A549 (cell line): Measurements from ENCODE around the gene FGFR2. TPM values are rescaled to one million over a fixed set of nuclear protein-coding genes. Genes with fewer than 3 reads are reported as not detected.

ENCODE experiments used
- ATAC-seq, 2 experiments: fragments of 200-7000 bp in 1 of 2; fragments of >200 bp in 1 of 2; cut with Nextera tagmentation in 1 of 2; cut with Tn5 transposase in 1 of 2; 3 replicates each; pipeline versions ENCODE4 v1.8.0 to v1.9.1; 2018 to 2020; ENCODE audit warnings: mild to moderate bottlenecking in 1 of 2, moderate library complexity in 1 of 2
- CTCF ChIA-PET: fragments of 300-600 bp; sonication (Branson Sonifier 250); formaldehyde crosslinking; extraction: SDS; loops from one replicate; lab custom pipeline; 2021; ENCODE audit warnings: antibody characterized with exemption, inconsistent platforms; lab: Yijun Ruan, JAX
- POLR2A ChIA-PET: fragments of 350-600 bp; formaldehyde crosslinking; extraction: SDS; loops from one replicate; lab custom pipeline; 2021; ENCODE audit warnings: antibody characterized with exemption, inconsistent platforms; lab: Yijun Ruan, JAX
- DNase-seq, 2 experiments: peaks; one replicate each; pipeline versions ENCODE4 v3.0.0 to v3.0.0-alpha.2; 2011 to 2016; ENCODE audit warnings: low read depth in 1 of 2, low spot score in 1 of 2
- FAIRE-seq: peaks from 2 replicates; lab custom pipeline; 2011; peaks lifted over from hg19 to GRCh38; lab: Jason Lieb, UNC
- H3K27ac ChIP-seq, 2 experiments: fragments of >200 bp; sonication (Bioruptor Twin); formaldehyde crosslinking; 3 replicates each; pipeline ENCODE4 v1.5.1; 2016 to 2017
- H3K4me1 ChIP-seq: fragments of >200 bp; sonication (Bioruptor Twin); formaldehyde crosslinking; 3 replicates; pipeline ENCODE4 v1.6.1; 2016
- H3K4me2 ChIP-seq: fragments of >200 bp; sonication (Bioruptor Twin); formaldehyde crosslinking; 3 replicates; pipeline ENCODE4 v1.6.1; 2016
- H3K4me3 ChIP-seq: fragments of >200 bp; sonication (Bioruptor Twin); formaldehyde crosslinking; 3 replicates; pipeline ENCODE4 v1.5.1; 2016
- H3K9me3 ChIP-seq: fragments of >200 bp; sonication (Bioruptor Twin); formaldehyde crosslinking; 3 replicates; pipeline ENCODE4 v1.6.1; 2016
- ATOH8 ChIP-seq: fragments of 250-450 bp; sonication (Bioruptor Pico); IDR thresholded peaks from 2 replicates; pipeline ENCODE4 v1.5.0; 2020; ENCODE audit warnings: low read depth, mild to moderate bottlenecking, moderate library complexity
- CBX8 ChIP-seq: fragments of 200-600 bp; sonication (generic); IDR thresholded peaks from 2 replicates; pipeline ENCODE4 v1.6.1; 2016
- CEBPB ChIP-seq, 2 experiments: fragments of >200 bp in 1 of 2; sonication (Bioruptor Twin) in 1 of 2; formaldehyde crosslinking in 1 of 2; IDR thresholded peaks; 2 replicates each; pipeline ENCODE4 v1.6.1; 2012 to 2016
- CTCF ChIP-seq: fragments of >200 bp; sonication (Bioruptor Twin); formaldehyde crosslinking; IDR thresholded peaks from 3 replicates; pipeline ENCODE4 v1.5.1; 2016
- ELK1 ChIP-seq: fragments of 150-350 bp; IDR thresholded peaks from 2 replicates; pipeline ENCODE4 v1.6.1; 2014; ENCODE audit warnings: low read depth, mild to moderate bottlenecking, low read length
- ESRRA ChIP-seq: fragments of 150-350 bp; IDR thresholded peaks from 2 replicates; pipeline ENCODE4 v1.6.1; 2014; ENCODE audit warnings: mild to moderate bottlenecking, low read length, borderline replicate concordance
- JUNB ChIP-seq: fragments of >200 bp; sonication (Bioruptor Twin); formaldehyde crosslinking; IDR thresholded peaks from 2 replicates; pipeline ENCODE4 v1.6.1; 2016
- MAFK ChIP-seq: fragments of 450-650 bp; IDR thresholded peaks from 2 replicates; pipeline ENCODE4 v1.6.1; 2014; ENCODE audit not compliant: partially characterized antibody
- MAZ ChIP-seq: fragments of 150-350 bp; IDR thresholded peaks from 2 replicates; pipeline ENCODE4 v1.6.1; 2014; ENCODE audit warnings: antibody characterized with exemption, low read depth, low read length, borderline replicate concordance
- NR3C1 ChIP-seq: fragments of >200 bp; sonication (Bioruptor Twin); formaldehyde crosslinking; IDR thresholded peaks from 3 replicates; pipeline ENCODE4 v1.6.1; 2017
- PBX3 ChIP-seq: IDR thresholded peaks from 2 replicates; pipeline ENCODE4 v1.6.1; 2012
- PHF8 ChIP-seq: fragments of 200-600 bp; sonication (generic); IDR thresholded peaks from 2 replicates; pipeline ENCODE4 v1.6.1; 2016; ENCODE audit warnings: low read depth, mild to moderate bottlenecking, antibody characterized with exemption, moderate library complexity, borderline replicate concordance
- RAD21 ChIP-seq, 2 experiments: fragments of >200 bp in 1 of 2; sonication (Bioruptor Twin) in 1 of 2; formaldehyde crosslinking in 1 of 2; IDR thresholded peaks in 1 of 2; conservative IDR thresholded peaks in 1 of 2; 2 replicates in 1 of 2; 3 replicates in 1 of 2; pipeline ENCODE4 v1.6.1; 2012 to 2018; ENCODE audit warnings: inconsistent platforms in 1 of 2
- REST ChIP-seq: fragments of 200-600 bp; sonication (generic); IDR thresholded peaks from 2 replicates; pipeline ENCODE4 v1.6.1; 2016; ENCODE audit warnings: antibody characterized with exemption, mild to moderate bottlenecking, moderate library complexity
- RFX5 ChIP-seq: fragments of 450-650 bp; IDR thresholded peaks from 2 replicates; pipeline ENCODE4 v1.7.1; 2014; ENCODE audit warnings: antibody characterized with exemption, mild to moderate bottlenecking, moderate library complexity
- RNF2 ChIP-seq: fragments of 200-600 bp; sonication (generic); IDR thresholded peaks from 2 replicates; pipeline ENCODE4 v1.6.1; 2016; ENCODE audit warnings: low read depth, mild to moderate bottlenecking, antibody characterized with exemption, moderate library complexity, borderline replicate concordance
- SMC3 ChIP-seq: fragments of >200 bp; sonication (Bioruptor Twin); formaldehyde crosslinking; IDR thresholded peaks from 3 replicates; pipeline ENCODE4 v1.6.1; 2018; ENCODE audit warnings: inconsistent platforms
- TP53 ChIP-seq: fragments of 250-450 bp; sonication (Bioruptor Pico); IDR thresholded peaks from 2 replicates; pipeline ENCODE4 v1.5.0; 2021; ENCODE audit warnings: mild to moderate bottlenecking, moderate library complexity
- USF2 ChIP-seq: fragments of 450-650 bp; IDR thresholded peaks from 2 replicates; pipeline ENCODE4 v1.6.1; 2014; ENCODE audit warnings: antibody characterized with exemption
- ZC3H11A ChIP-seq: fragments of 450-650 bp; IDR thresholded peaks from 2 replicates; pipeline ENCODE4 v1.6.1; 2014; ENCODE audit warnings: antibody characterized with exemption, mild to moderate bottlenecking
- ZFP36 ChIP-seq: fragments of 450-650 bp; IDR thresholded peaks from 2 replicates; pipeline ENCODE4 v1.6.1; 2014; ENCODE audit warnings: borderline replicate concordance; ENCODE audit not compliant: partially characterized antibody
- ZNF302 ChIP-seq: fragments of 250-450 bp; sonication (Bioruptor Pico); IDR thresholded peaks from 2 replicates; pipeline ENCODE4 v1.9.0; 2021; ENCODE audit warnings: inconsistent platforms, mild to moderate bottlenecking, moderate library complexity
- WGBS: methylation state at CpG from one replicate; pipeline ENCODE4 v1.1.6; 2017; ENCODE audit errors: missing lambda C conversion rate; 5-methylcytosine and 5-hydroxymethylcytosine counted together
- polyA plus RNA-seq, 4 experiments: library from polyadenylated mRNA; depleted of rRNA in 3 of 4; stranded (reverse); fragments of >200 nt; fragmentation: RNase III in 1 of 4; extraction: RNeasy Plus Mini Kit Qiagen cat#74134 plus additional on column Dnase treatment in 1 of 4; gene quantifications; 2 replicates in 3 of 4; 3 replicates in 1 of 4; pipeline ENCODE4 v1.2.3, GENCODE V29; 2011 to 2017

The FGFR2 gene
- polyA plus RNA-seq, 2 of the 4 experiments (the other 2 are of a cell fraction) = 0.16 to 0.22 TPM

GRCh38 chr10:121453160-121453559, 145.1 kb downstream of the FGFR2 start:
- FAIRE-seq (no peak), ATAC-seq (no peak), DNase-seq (no peak)
- Histone ChIP-seq H3K9me3 (no peaks in the 10 kb centered on the region), H3K4me3 (no peak overlapping the region), H3K4me2 (no peak overlapping the region), H3K27ac (no peak overlapping the region), H3K4me1 (no peaks in the 10 kb centered on the region)
- ChIA-PET POLR2A (no interaction called here), CTCF (no interaction called here)
- 5% methylated on average over 3 of the region's 3 CpGs for WGBS
- TF ChIP-seq ELK1 (no peak), CBX8 (no peak), JUNB (no peak), PBX3 (no peak), TP53 (CRISPR knock-in tag) (no peak), MAFK (no peak), RNF2 (no peak)

GRCh38 chr10:121452581-121452980, 145.7 kb downstream of the FGFR2 start:
- CTCF ChIA-PET = no interaction called here
- Histone ChIP-seq H3K4me1 (no peaks in the 10 kb centered on the region), H3K9me3 (no peaks in the 10 kb centered on the region), H3K27ac (no peak overlapping the region), H3K4me2 (no peak overlapping the region), H3K4me3 (no peak overlapping the region)
- no peak for TF ChIP-seq CEBPB (IDR thresholded peaks at IDR 0.05)
- no peak for TF ChIP-seq SMC3
- TF ChIP-seq ZC3H11A = no peak
- TF ChIP-seq USF2 = no peak
- no peak for TF ChIP-seq RFX5
- no peak for TF ChIP-seq CTCF
- no peak for TF ChIP-seq PHF8
- no peak for TF ChIP-seq NR3C1
- no peak for TF ChIP-seq ESRRA
- no peak for TF ChIP-seq ATOH8 (CRISPR knock-in tag)
- no peak for TF ChIP-seq RAD21 (conservative IDR thresholded peaks at IDR 0.05 in 1 of 2, IDR thresholded peaks at IDR 0.05 in 1 of 2)
- TF ChIP-seq MAZ = no peak
- no peak for TF ChIP-seq REST
- no peak for TF ChIP-seq ZNF302 (CRISPR knock-in tag)
- TF ChIP-seq ZFP36 = no peak
- no peak for TF ChIP-seq PBX3
- DNase-seq (no peak), ATAC-seq (no peak), FAIRE-seq (no peak)
- WGBS = 14% methylated on average over 4 of the region's 4 CpGs
- POLR2A ChIA-PET = no interaction called here
